OCI-LY7 (cell line): ENCODE results near the gene HDGFL2. TPM values are rescaled to one million over a fixed set of nuclear protein-coding genes. Genes with fewer than 3 reads are reported as not detected.

Experiments used
- BruUV-seq: library from RNA; stranded (reverse); fragments of 400-500 nt; replicated peaks from 2 replicates; lab custom pipeline; 2021; lab: Mats Ljungman, UMichigan
- CTCF ChIA-PET: fragments of 300-600 bp; sonication (Branson Sonifier 250); formaldehyde crosslinking; loops from one replicate; lab custom pipeline; 2022; ENCODE audit warnings: antibody characterized with exemption; ENCODE audit not compliant: unreplicated experiment; lab: Charles Lee
- POLR2A ChIA-PET: fragments of 300-600 bp; sonication (Branson Sonifier 250); formaldehyde crosslinking; loops from one replicate; lab custom pipeline; 2022; ENCODE audit warnings: antibody characterized with exemption; lab: Charles Lee
- DNase-seq: peaks from one replicate; pipeline ENCODE4 v3.0.0-alpha.2; 2015; ENCODE audit warnings: low spot score
- H2AFZ ChIP-seq: fragments of 200-600 bp; sonication (generic), shearing (Covaris generic); 2 replicates; pipeline ENCODE4 v1.6.1; 2014; ENCODE audit warnings: mild to moderate bottlenecking, antibody characterized with exemption, low read length, moderate library complexity
- H3K27ac ChIP-seq: fragments of 200-600 bp; sonication (generic); 2 replicates; pipeline ENCODE4 v1.5.1; 2014; ENCODE audit warnings: mixed run types, low read depth, mild to moderate bottlenecking, moderate library complexity, low read length, inconsistent platforms; ENCODE audit not compliant: poor library complexity, severe bottlenecking
- H3K36me3 ChIP-seq: fragments of 200-600 bp; sonication (generic); 2 replicates; pipeline ENCODE4 v1.6.1; 2014; ENCODE audit warnings: mild to moderate bottlenecking, antibody characterized with exemption, low read length, moderate library complexity, mixed read lengths; ENCODE audit not compliant: insufficient read depth
- H3K4me1 ChIP-seq: fragments of 200-600 bp; sonication (generic); 2 replicates; pipeline ENCODE4 v1.5.1; 2014; ENCODE audit warnings: mild to moderate bottlenecking, low read length; ENCODE audit not compliant: insufficient read depth, poor library complexity, severe bottlenecking
- H3K4me2 ChIP-seq: fragments of 200-600 bp; sonication (generic); 2 replicates; pipeline ENCODE4 v1.6.1; 2014; ENCODE audit warnings: mild to moderate bottlenecking, low read length
- H3K4me3 ChIP-seq: fragments of 200-600 bp; sonication (generic); 2 replicates; pipeline ENCODE4 v1.5.1; 2014; ENCODE audit warnings: mild to moderate bottlenecking, low read depth, low read length; ENCODE audit not compliant: poor library complexity, severe bottlenecking
- H3K79me2 ChIP-seq: fragments of 200-600 bp; sonication (generic); 2 replicates; pipeline ENCODE4 v1.6.1; 2016; ENCODE audit warnings: low read depth, mild to moderate bottlenecking, low read length, moderate library complexity, mixed read lengths; ENCODE audit not compliant: insufficient read depth
- H3K9me2 ChIP-seq: fragments of 200-600 bp; sonication (generic); 2 replicates; pipeline ENCODE4 v1.6.1; 2016; ENCODE audit warnings: mild to moderate bottlenecking, low read length, mixed read lengths; ENCODE audit not compliant: insufficient read depth
- H3K9me3 ChIP-seq: fragments of 200-600 bp; sonication (generic); 2 replicates; pipeline ENCODE4 v1.6.1; 2014; ENCODE audit warnings: mild to moderate bottlenecking, mixed run types, low read length, mixed read lengths
- H4K20me1 ChIP-seq: fragments of 200-600 bp; sonication (generic); 2 replicates; pipeline ENCODE4 v1.6.1; 2014; ENCODE audit warnings: mild to moderate bottlenecking, antibody characterized with exemption, low read length, moderate library complexity, mixed read lengths; ENCODE audit not compliant: insufficient read depth
- CTCF ChIP-seq: fragments of 200-600 bp; sonication (generic); conservative IDR thresholded peaks from 2 replicates; pipeline ENCODE4 v1.5.1; 2014; ENCODE audit warnings: mild to moderate bottlenecking, antibody characterized with exemption, low read length, moderate library complexity, mixed read lengths
- EZH2phosphoT487 ChIP-seq: fragments of 200-600 bp; sonication (generic); IDR thresholded peaks from 2 replicates; pipeline ENCODE4 v1.6.1; 2018; ENCODE audit warnings: low read depth, borderline replicate concordance, mild to moderate bottlenecking, mixed run types, antibody characterized with exemption, low read length, moderate library complexity, mixed read lengths
- intact Hi-C: fragments of 100-400 bp; cut with micrococcal nuclease; formaldehyde crosslinking; loops from one replicate; pipeline ENCODE4 v1.10.0; 2022; ENCODE audit not compliant: unreplicated experiment
- total RNA-seq, 2 experiments: library from RNA; depleted of rRNA in 1 of 2; stranded (reverse); fragments of >200 nt in 1 of 2; shearing (Covaris generic) in 1 of 2; gene quantifications; 2 replicates each; pipeline ENCODE4 v1.2.3, GENCODE V29; 2014 to 2022

The HDGFL2 gene
- total RNA-seq, 2 experiments from 2014 or later = 54.5 to 85.9 TPM

GRCh38 chr19:4467835-4468234 lies 4.3 kb upstream of the HDGFL2 start:
- intact Hi-C loops = no loop called here
- Histone ChIP-seq H3K27ac (no peak overlapping the region), H3K9me2 (no peaks in the 10 kb centered on the region), H3K9me3 (no peaks in the 10 kb centered on the region), H4K20me1 (no peaks in the 10 kb centered on the region), H3K79me2 (peaks cover 5% of the 10 kb centered on the region), H3K4me1 (peaks cover 8% of the 10 kb centered on the region), H3K4me2 (no peak overlapping the region), H2AFZ (no peak overlapping the region), H3K36me3 (no peaks in the 10 kb centered on the region), H3K4me3 (no peak overlapping the region)
- no peak for TF ChIP-seq CTCF
- no peak for TF ChIP-seq EZH2phosphoT487
- BruUV-seq = no TSS peak
- DNase-seq = no peak
- CTCF ChIA-PET = no interaction called here
- POLR2A ChIA-PET = interaction anchor here (0.6 kb wide), 1 partner anchor 140 kb away, joined by 3 read pairs; no protein-coding TSS in a partner anchor

GRCh38 chr19:4471403-4472173 lies 509 bp upstream of the HDGFL2 start:
- H3K9me3 ChIP-seq = no peaks in the 10 kb centered on the region
- H3K36me3 ChIP-seq = peaks cover 10% of the 10 kb centered on the region
- ChIA-PET CTCF (interaction anchor here (0.5 to 0.9 kb wide), 2 partner anchors 64 to 161 kb away, joined by 3 to 12 read pairs; no protein-coding TSS in a partner anchor), POLR2A (interaction anchor here (0.6 to 1.6 kb wide), 6 partner anchors 13 to 332 kb away, joined by 3 to 9 read pairs (median 4); partner anchors contain the start of gene CHAF1A)
- DNase-seq = peak; percentile 100
- intact Hi-C loops = loop anchor here (5.0 kb wide), 1 partner anchor 69 kb away; the partner anchor contains the start of genes CHAF1A and SH3GL1
- H3K4me2 ChIP-seq = peak overlapping the region; percentile 71
- no TSS peak for BruUV-seq
- H3K4me1 ChIP-seq = peaks cover 30% of the 10 kb centered on the region
- TF ChIP-seq EZH2phosphoT487 (no peak), CTCF (no peak)
- H3K4me3 ChIP-seq = peak overlapping the region; percentile 98
- H3K9me2 ChIP-seq = no peaks in the 10 kb centered on the region
- peak overlapping the region; percentile 88 for H3K27ac ChIP-seq
- peaks cover 27% of the 10 kb centered on the region for H3K79me2 ChIP-seq
- peak overlapping the region; percentile 82; the same call in 1 of the 2 replicates for H2AFZ ChIP-seq
- H4K20me1 ChIP-seq = no peaks in the 10 kb centered on the region
